Medulla oblongata (tissue), 1 donor: ENCODE measurements around the gene CREM.

Source experiments
- DNase-seq: peaks from one replicate; pipeline ENCODE4 v3.0.0-alpha.2; 2015; ENCODE audit errors: extremely low spot score

CREM gene

GRCh38 chr10:35219891-35220890 is 93.5 kb downstream of the CREM start:
- no peak for DNase-seq

DNA sequence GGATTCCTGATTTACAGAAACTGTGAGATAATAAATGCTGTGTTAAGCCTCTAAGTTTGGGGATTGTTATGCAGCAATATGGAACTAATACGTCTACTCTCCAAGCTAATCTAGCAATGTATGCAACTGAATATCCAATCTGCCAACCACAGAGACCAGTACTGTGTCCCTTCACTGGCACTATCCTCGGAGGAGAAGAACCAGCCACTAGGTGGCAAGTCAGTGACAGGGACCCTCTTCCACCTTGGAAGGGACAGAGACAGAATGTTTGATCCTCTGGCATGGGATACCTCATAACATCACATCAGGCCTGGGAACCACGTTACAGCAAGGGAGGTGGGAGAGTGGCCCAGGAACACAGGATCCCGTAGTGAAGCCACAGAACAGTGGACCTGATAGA is 96.4 kb downstream of the CREM start:
- DNase-seq: no peak

DNA sequence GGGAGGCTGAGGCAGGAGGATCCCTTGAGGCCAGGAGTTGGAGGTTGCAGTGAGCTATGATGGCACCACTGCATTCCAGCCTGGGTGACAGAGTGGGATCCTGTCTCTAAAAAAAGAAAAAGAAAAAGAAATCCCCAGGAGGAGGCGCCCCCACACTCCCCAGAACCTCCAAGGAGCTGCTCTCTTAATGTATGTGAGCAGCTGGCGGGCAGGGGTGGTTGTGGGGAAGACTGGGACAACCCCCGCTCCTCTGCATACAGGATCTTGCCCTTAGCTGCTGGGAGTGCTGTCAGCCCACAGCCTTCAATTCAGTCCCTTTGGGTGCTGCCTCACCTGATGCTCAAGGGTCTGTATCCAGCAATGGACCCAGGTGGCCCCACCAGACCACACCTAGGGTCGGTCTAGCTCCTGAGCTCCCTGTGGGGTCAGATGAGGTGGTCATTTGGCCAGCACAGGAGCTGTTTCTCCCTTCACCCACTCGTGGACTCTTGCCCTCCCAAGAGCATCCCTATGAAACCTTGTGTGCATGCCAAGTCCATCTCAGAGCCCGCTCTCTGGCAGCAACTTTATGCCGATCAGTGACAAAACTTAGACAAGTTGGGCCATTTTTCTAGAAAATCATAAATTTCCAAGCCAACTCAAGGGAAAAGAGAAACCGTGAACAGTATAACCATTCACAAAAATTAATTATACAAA is 97.5 kb downstream of the CREM start:
- no peak for DNase-seq

DNA sequence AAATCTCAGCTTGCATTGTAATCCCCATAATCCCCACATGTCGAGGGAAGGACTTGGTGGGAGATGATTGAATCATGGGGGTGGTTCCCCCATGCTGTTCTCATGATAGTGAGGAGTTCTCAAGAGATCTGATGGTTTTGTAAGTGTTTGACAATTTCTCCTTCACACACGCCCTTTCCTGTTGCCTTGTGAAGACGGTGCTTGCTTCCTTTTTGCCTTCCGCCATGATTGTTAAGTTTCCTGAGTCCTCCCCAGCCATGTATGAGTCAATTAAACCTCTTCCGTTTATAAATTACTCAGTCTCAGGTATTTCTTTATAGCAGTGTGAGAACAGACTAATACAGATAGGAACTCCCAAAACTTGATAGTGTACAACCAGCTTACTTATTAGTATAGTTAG is 98.6 kb downstream of the CREM start:
- no peak for DNase-seq

DNA sequence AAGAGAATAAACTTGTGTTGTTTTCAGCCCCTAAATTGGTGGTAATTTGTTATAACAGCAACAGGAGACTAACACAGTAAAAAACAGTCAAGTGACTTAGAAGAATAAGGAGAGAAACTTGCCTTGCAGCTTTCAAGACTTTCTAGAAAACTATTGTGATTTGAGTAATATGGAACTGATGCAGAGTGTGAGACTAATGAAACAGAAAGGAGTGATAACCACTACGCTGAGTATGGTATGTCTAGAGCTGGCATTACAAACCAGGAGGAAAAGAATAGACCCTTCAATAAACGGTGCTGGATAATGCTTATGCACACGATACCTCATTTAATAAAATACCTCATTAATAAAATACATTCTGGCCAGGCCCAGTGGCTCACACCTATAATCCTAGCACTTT is 99.9 kb downstream of the CREM start:
- no peak for DNase-seq

DNA sequence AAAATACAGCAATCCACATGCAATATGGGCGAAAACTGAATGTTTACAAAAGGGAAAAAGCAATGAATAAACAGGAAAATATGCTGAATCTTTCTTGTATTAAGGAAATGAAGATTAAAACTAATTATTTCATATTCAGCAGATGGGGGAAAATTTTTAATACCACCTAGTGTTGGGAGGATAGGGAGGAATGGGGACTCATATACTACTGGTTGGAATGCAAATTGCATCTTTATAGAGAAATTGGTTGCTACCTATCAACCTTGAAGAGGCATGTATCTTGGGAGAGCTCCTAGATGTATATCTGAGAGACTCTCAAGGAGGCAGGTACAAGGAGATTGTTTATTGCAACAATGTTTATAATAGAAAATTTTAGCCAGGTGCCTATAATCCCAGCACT is 101.4 kb downstream of the CREM start:
- DNase-seq: no peak

DNA sequence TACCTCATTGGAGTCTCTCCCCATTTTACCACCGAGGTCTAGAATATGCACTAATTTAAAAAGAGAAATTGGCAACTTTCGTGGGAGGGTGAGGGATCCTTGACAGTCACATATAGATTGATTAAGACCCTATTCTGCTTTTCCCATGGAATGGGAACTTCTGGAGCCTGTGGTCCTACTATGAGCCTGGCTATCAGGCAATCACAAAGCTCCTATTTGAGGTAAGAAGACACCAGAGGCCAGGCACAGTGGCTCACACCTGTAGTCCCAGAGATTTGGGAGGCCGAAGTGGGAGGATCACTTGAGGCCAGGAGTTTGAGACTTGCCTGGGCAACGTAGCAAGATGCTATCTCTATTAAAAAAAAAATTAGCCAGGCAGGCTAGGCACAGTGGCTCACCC is 105.0 kb downstream of the CREM start:
- DNase-seq: no peak

DNA sequence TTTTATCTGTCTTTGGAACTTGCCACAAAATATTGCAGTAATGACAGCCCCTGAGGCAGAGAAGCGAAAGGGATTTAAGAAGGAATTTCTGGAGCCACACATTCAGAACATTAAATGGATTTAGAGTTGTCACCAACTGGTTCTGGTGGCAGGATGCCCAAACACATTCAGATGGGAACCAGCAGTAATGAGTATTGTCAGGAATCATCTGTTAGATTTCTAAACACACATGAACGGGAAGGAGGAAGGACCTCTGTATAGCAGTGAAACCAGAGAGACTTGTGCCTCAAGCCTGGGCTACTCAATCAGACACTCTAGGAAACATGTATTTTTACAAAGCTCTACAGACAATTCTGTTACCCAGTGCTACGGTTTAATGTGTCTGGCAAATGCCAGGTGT is 105.9 kb downstream of the CREM start:
- no peak for DNase-seq

DNA sequence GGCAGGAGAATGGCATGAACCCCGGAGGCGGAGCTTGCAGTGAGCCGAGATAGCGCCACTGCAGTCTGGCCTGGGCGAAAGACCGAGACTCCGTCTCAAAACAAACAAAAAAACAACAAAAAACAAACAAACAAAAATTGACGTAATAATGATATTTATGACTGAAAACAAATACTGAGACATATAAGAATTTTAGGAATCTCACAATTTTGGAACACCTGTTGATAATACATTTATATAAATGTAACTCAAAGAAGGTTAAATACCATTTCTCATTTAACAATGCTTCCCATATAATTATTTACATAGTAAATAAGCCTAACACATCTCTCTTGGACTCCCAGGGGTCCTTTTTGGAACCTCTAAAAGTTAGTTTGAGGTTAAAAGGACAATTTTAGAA is 107.4 kb downstream of the CREM start:
- no peak for DNase-seq

DNA sequence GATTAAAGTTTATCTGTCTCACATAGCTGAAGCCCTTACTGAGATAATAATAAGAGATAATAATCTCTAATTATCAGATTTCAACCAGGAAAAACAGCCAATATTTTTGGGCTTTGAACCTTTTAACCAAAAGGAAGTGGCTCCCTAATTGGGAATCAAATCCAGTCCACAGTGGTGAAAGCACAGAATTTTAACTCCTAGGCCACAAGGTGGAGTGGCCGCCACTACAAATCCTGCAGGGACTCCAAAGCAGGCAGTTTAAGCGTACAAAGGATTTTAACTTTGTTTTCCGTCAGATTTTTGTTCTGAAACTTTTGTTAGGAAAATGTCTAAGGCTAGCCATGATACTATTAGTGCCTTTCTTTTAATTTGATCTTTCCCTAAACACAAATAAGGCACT is 110.1 kb downstream of the CREM start:
- DNase-seq: peak; percentile 18

GRCh38 chr10:35237766-35238512 is 111.3 kb downstream of the CREM start:
- DNase-seq: no peak

GRCh38 chr10:35244549-35244948 is 117.9 kb downstream of the CREM start:
- no peak for DNase-seq

GRCh38 chr10:35246770-35247343 is 120.2 kb downstream of the CREM start:
- DNase-seq: no peak

GRCh38 chr10:35251373-35252100 is 124.9 kb downstream of the CREM start:
- no peak for DNase-seq

- no peak for DNase-seq
Observed at GRCh38 chr10:35257057-35257983, 130.7 kb downstream of the CREM start.

- no peak for DNase-seq
Observed at GRCh38 chr10:35259769-35260397, 133.2 kb downstream of the CREM start.

DNA sequence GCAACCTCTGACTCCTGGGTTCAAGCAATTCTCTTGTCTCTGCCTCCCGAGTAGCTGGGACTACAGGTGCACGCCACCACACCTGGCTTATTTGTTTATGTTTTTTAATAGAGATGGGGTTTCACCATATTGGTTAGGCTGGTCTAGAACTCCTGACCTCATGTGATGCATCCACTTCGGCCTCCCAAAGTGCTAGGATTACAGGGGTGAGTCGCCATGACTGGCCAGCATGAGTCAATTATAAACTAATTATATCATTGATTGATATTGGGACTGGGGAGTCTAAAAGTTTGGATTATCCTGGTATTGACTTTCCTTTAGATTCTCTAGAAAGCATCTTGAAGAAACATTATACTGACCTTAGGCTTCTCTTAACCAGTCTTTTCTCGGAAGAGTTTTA is 135.8 kb downstream of the CREM start:
- DNase-seq: no peak
